IPS-15b (cell line): Measurements from ENCODE around the gene MDP1.

ENCODE experiments used
- H3K27me3 ChIP-seq: one replicate; pipeline ENCODE4 v1.6.1; 2013; ENCODE audit warnings: low read length; ENCODE audit not compliant: control insufficient read depth, insufficient read depth
- H3K36me3 ChIP-seq: one replicate; pipeline ENCODE4 v1.6.1; 2013; ENCODE audit warnings: low read length; ENCODE audit not compliant: control insufficient read depth, insufficient read depth
- H3K4me1 ChIP-seq: one replicate; pipeline ENCODE4 v1.6.1; 2013; ENCODE audit warnings: mild to moderate bottlenecking, low read length; ENCODE audit not compliant: control insufficient read depth, insufficient read depth
- H3K4me3 ChIP-seq: one replicate; pipeline ENCODE4 v1.5.1; 2013; ENCODE audit warnings: low read depth, low read length
- H3K9ac ChIP-seq: one replicate; pipeline ENCODE4 v1.6.1; 2013; ENCODE audit warnings: low read depth, mild to moderate bottlenecking, low read length
- H3K9me3 ChIP-seq: one replicate; pipeline ENCODE4 v1.6.1; 2013; ENCODE audit warnings: mild to moderate bottlenecking, low read length; ENCODE audit not compliant: control insufficient read depth, insufficient read depth

Gene MDP1

GRCh38 chr14:24164518-24164991, 51.3 kb downstream of the MDP1 start:
- peaks cover 26% of the 10 kb centered on the region for H3K36me3 ChIP-seq
- H3K9ac ChIP-seq, result no peak overlapping the region
- no peaks in the 10 kb centered on the region for H3K9me3 ChIP-seq
- no peak overlapping the region for H3K4me3 ChIP-seq
- H3K27me3 ChIP-seq, result no peaks in the 10 kb centered on the region
- peaks cover 3% of the 10 kb centered on the region for H3K4me1 ChIP-seq
